SK-N-SH (cell line): ENCODE data around the gene ARHGAP42.

Source experiments
- RCOR1 ChIP-seq: fragments of 150-350 bp; IDR thresholded peaks from 2 replicates; pipeline ENCODE4 v1.6.1; 2017; ENCODE audit warnings: antibody characterized with exemption, low read length
- REST ChIP-seq: IDR thresholded peaks from 2 replicates; pipeline ENCODE4 v1.6.1; 2012; ENCODE audit warnings: mild to moderate bottlenecking, low read depth, low read length, moderate library complexity
- SIN3A ChIP-seq: IDR thresholded peaks from 2 replicates; pipeline ENCODE4 v1.6.1; 2012; ENCODE audit warnings: low read depth, mild to moderate bottlenecking, low read length, moderate library complexity, borderline replicate concordance
- TF ChIP-seq, protein P1 (sequence below): fragments of 200-600 bp; sonication (generic); IDR thresholded peaks from 2 replicates; pipeline ENCODE4 v1.6.1; 2017; ENCODE audit warnings: antibody characterized with exemption, mild to moderate bottlenecking, moderate library complexity

DNA sequence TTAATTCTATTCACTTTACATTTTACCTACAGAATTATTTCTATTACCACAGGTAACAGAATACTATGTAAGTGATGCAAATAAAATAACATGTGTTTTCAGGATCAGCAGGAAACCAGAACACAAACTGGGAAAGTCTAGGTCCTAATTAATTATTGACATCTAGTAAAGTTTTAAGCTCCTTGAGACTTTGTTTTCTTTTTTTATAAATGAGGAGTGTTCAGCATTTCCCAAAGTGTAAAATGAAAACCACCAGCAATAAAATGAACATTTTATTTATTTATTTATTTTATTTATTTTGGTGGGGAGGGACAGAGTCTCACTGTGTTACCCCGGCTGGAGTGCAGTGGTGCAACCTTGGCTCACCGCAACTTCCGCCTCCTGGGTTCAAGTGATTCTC is 123.6 kb downstream of the ARHGAP42 start:
- TF ChIP-seq SIN3A (no peak), REST (no peak), RCOR1 (no peak)
- TF ChIP-seq, protein P1, sequence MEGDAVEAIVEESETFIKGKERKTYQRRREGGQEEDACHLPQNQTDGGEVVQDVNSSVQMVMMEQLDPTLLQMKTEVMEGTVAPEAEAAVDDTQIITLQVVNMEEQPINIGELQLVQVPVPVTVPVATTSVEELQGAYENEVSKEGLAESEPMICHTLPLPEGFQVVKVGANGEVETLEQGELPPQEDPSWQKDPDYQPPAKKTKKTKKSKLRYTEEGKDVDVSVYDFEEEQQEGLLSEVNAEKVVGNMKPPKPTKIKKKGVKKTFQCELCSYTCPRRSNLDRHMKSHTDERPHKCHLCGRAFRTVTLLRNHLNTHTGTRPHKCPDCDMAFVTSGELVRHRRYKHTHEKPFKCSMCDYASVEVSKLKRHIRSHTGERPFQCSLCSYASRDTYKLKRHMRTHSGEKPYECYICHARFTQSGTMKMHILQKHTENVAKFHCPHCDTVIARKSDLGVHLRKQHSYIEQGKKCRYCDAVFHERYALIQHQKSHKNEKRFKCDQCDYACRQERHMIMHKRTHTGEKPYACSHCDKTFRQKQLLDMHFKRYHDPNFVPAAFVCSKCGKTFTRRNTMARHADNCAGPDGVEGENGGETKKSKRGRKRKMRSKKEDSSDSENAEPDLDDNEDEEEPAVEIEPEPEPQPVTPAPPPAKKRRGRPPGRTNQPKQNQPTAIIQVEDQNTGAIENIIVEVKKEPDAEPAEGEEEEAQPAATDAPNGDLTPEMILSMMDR: no peak
